Measurements from ENCODE around the gene RARB.

RARB gene

GRCh38 chr3:25452740-25453139 lies 24.7 kb downstream of the RARB start:
- TF ChIP-seq CTCF (conservative IDR thresholded peaks at IDR 0.05; ENCODE audit: low read depth, low read length) = no peak
- no peak overlapping the region for H3K4me3 ChIP-seq (ENCODE audit: low read length)
- no peak for DNase-seq (ENCODE audit: low read depth)

GRCh38 chr3:25453619-25454004 lies 25.5 kb downstream of the RARB start:
- peak overlapping the region; percentile 11 for H3K4me3 ChIP-seq (ENCODE audit: low read length)
- DNase-seq (ENCODE audit: low read depth) = no peak
- no peak for TF ChIP-seq CTCF (conservative IDR thresholded peaks at IDR 0.05; ENCODE audit: low read depth, low read length)

- H3K4me3 ChIP-seq (ENCODE audit: low read length) = peak overlapping the region; percentile 13
- no peak for TF ChIP-seq CTCF (conservative IDR thresholded peaks at IDR 0.05; ENCODE audit: low read depth, low read length)
- no peak for DNase-seq (ENCODE audit: low read depth)
Measured at GRCh38 chr3:25454005-25454927, 26.2 kb downstream of the RARB start.

- no peak overlapping the region for H3K4me3 ChIP-seq (ENCODE audit: low read length)
- DNase-seq (ENCODE audit: low read depth) = no peak
- TF ChIP-seq CTCF (conservative IDR thresholded peaks at IDR 0.05; ENCODE audit: low read depth, low read length) = no peak
Measured at GRCh38 chr3:25455441-25456132, 27.5 kb downstream of the RARB start.

GRCh38 chr3:25456723-25457670 lies 28.9 kb downstream of the RARB start:
- H3K4me3 ChIP-seq (ENCODE audit: low read length) = no peak overlapping the region
- TF ChIP-seq CTCF (conservative IDR thresholded peaks at IDR 0.05; ENCODE audit: low read depth, low read length) = no peak
- DNase-seq (ENCODE audit: low read depth) = no peak

DNA sequence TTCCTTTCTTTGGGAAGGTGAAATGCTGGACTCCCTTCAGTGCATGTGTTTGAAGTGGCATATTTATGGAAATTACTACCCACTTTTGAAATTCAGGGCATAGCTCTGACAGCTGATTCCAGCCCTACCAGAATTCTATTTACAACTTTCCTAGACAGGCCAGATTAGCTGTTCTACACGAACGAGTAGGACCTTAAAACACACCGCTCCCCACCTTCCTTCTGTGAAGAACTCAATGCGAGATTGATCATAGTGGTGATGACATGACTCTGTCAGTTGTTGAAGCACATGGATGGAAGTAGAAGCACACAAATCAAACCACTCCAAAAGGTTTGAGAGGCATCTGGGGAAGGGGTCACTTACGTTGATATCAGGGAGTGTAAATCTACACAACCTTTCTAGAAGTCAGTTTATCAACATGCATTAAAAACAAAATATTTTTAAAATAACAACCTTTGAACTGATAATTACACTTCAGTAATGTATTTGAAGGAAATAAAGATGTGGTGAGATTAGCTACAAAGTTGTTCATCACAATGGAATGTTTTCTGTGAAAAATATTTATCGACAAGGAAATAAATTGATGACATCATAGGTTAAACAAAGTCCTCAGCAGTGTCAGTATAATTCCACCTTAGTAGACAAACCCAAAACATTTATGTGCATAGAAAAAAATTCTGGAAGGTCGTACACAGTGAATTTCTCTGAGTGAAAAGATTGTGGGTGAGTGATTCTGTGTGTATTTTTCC lies 29.8 kb downstream of the RARB start:
- no peak for TF ChIP-seq CTCF (conservative IDR thresholded peaks at IDR 0.05; ENCODE audit: low read depth, low read length)
- H3K4me3 ChIP-seq (ENCODE audit: low read length) = no peak overlapping the region
- DNase-seq (ENCODE audit: low read depth) = no peak
